Psoas muscle (tissue), 8 donors: ENCODE results near the gene UBE2F. TPM values are rescaled to one million over a fixed set of nuclear protein-coding genes. Genes with fewer than 3 reads are reported as not detected.
A peak's percentile ranks its signal among the peaks of the same experiment; 100 is the strongest.
"Not testable (repeated sequence)": the region's sequence is repeated elsewhere in the genome, so short reads cannot be mapped to it uniquely, and the experiment has no call there.

Source experiments
- ATAC-seq, 4 donors: fragments of 200-7000 bp; cut with Tn5 transposase; one replicate each; pipeline ENCODE4 v1.9.1; 2020; ENCODE audit warnings: moderate library complexity in 3 of 4, mild to moderate bottlenecking in 2 of 4
- DNase-seq, 2 donors: peaks; one replicate each; pipeline ENCODE4 v3.0.0-alpha.2; 2020
- H3K27ac ChIP-seq: fragments of 200-600 bp; one replicate; pipeline ENCODE4 v1.8.0; 2022
- H3K27me3 ChIP-seq, 3 donors: fragments of 200-600 bp in 1 of 3; one replicate each; pipeline versions ENCODE4 v1.6.1 to v1.8.0; 2013 to 2022; ENCODE audit warnings: low read length in 2 of 3, mild to moderate bottlenecking in 2 of 3, moderate library complexity in 1 of 3; ENCODE audit not compliant: insufficient read depth in 3 of 3
- H3K36me3 ChIP-seq, 2 donors: fragments of 200-600 bp in 1 of 2; one replicate each; pipeline versions ENCODE4 v1.6.1 to v1.8.0; 2013 to 2022; ENCODE audit warnings: low read depth in 1 of 2, mild to moderate bottlenecking in 1 of 2, moderate library complexity in 1 of 2; ENCODE audit not compliant: insufficient read depth in 1 of 2
- H3K4me1 ChIP-seq: fragments of 200-600 bp; one replicate; pipeline ENCODE4 v1.8.0; 2022
- H3K4me3 ChIP-seq: fragments of 200-600 bp; one replicate; pipeline ENCODE4 v1.8.0; 2022; ENCODE audit warnings: mild to moderate bottlenecking
- H3K9me3 ChIP-seq: fragments of 200-600 bp; one replicate; pipeline ENCODE4 v1.8.0; 2022
- CTCF ChIP-seq: fragments of 200-600 bp; IDR thresholded peaks from one replicate; pipeline ENCODE4 v1.8.0; 2022; ENCODE audit warnings: antibody characterized with exemption
- WGBS, 3 donors: extraction: QIAGEN DNeasy Blood & Tissue Kit; methylation state at CpG; one replicate each; pipeline versions ENCODE4 v1.1.6 to v1.1.7; 2013; 5-methylcytosine and 5-hydroxymethylcytosine counted together
- intact Hi-C, 2 donors: fragments of 100-400 bp; cut with DNase I; formaldehyde crosslinking; loops; one replicate each; pipeline versions ENCODE4 v1.11.0 to v1.14.2; 2022
- polyA plus RNA-seq, 3 donors: library from polyadenylated mRNA; stranded (reverse); fragments of 200-250 nt; gene quantifications; one replicate each; pipeline ENCODE4 v1.2.3, GENCODE V29; 2013
- total RNA-seq, 4 donors: library from RNA; stranded (reverse); fragmentation: NEBNext Ultra II Directional in 2 of 4; extraction: Animal tissue kit (Norgen Biotek cat#: 25700) in 2 of 4; gene quantifications; one replicate each; pipeline versions ENCODE4 v1.2.1 to v1.2.4, GENCODE V29; 2021 to 2023
- donor health status: healthy with polysubstance abuse.
- donor health status: DM: no; HTN: no; CAD: no; lungs with moderate emphysema.
- donor health status: Bipolar disorder and iron deficiency.
- donor health status: healthy.
- donor health status: DM: yes; HTN: yes; CAD: no.
- donor health status: DM: no; HTN: no; CAD: no.
- donor health status: DM: no; HTN: no; CAD: no.
- donor health status: DM: yes; HTN: yes; CAD: no.

UBE2F gene
- total and polyA plus RNA-seq, 7 donors: 46.0 to 134 (median 67.5) TPM

GRCh38 chr2:237962432-237963084, 4.3 kb upstream of the UBE2F start:
- WGBS, 3 donors: 75 to 84% (median 78%) methylated on average over 5 of the region's 5 CpGs
- no peaks in the 10 kb centered on the region for H3K36me3 ChIP-seq
- no peak for ATAC-seq
- TF ChIP-seq CTCF: no peak
- DNase-seq: no peak
- H3K9me3 ChIP-seq: no peaks in the 10 kb centered on the region
- H3K27ac ChIP-seq: no peak overlapping the region
- intact Hi-C loops: loop anchor here in 1 of 2 donors (10.0 kb wide), 1 partner anchor 172 kb away; the partner anchor contains the start of gene KLHL30
- H3K4me3 ChIP-seq: no peak overlapping the region
- H3K4me1 ChIP-seq: peaks cover 5% of the 10 kb centered on the region
- no peaks in the 10 kb centered on the region for H3K27me3 ChIP-seq

GRCh38 chr2:237963490-237963991, 3.3 kb upstream of the UBE2F start:
- peaks cover 15% of the 10 kb centered on the region for H3K4me1 ChIP-seq
- not testable (repeated sequence) for H3K9me3 ChIP-seq, H3K4me3 ChIP-seq, ATAC-seq, H3K27ac ChIP-seq, H3K27me3 ChIP-seq, H3K36me3 ChIP-seq, DNase-seq
- intact Hi-C loops: loop anchor here in 1 of 2 donors (10.0 kb wide), 1 partner anchor 171 kb away; the partner anchor contains the start of gene KLHL30
- WGBS, 3 donors: 77 to 84% (median 82%) methylated on average over 7 of the region's 7 CpGs

- WGBS, 3 donors: 63 to 78% (median 73%) methylated on average over 7 of the region's 7 CpGs
- TF ChIP-seq CTCF: no peak
- ATAC-seq: no peak
- no peaks in the 10 kb centered on the region for H3K36me3 ChIP-seq
- no peak overlapping the region for H3K4me3 ChIP-seq
- peaks cover 21% of the 10 kb centered on the region for H3K4me1 ChIP-seq
- no peaks in the 10 kb centered on the region for H3K9me3 ChIP-seq
- H3K27ac ChIP-seq: no peak overlapping the region
- no peaks in the 10 kb centered on the region for H3K27me3 ChIP-seq
- no peak for DNase-seq
- intact Hi-C loops: loop anchor here in 1 of 2 donors (10.0 kb wide), 1 partner anchor 171 kb away; the partner anchor contains the start of gene KLHL30
These were observed 2.6 kb upstream of the UBE2F start for GRCh38 chr2:237964194-237964577.

- Histone ChIP-seq H3K4me1 (peaks cover 25% of the 10 kb centered on the region), H3K36me3 (no peaks in the 10 kb centered on the region), H3K27me3 (no peaks in the 10 kb centered on the region), H3K4me3 (no peak overlapping the region), H3K27ac (no peak overlapping the region), H3K9me3 (no peaks in the 10 kb centered on the region)
- no peak for TF ChIP-seq CTCF
- DNase-seq: no peak
- WGBS, 3 donors: 86 to 88% (median 87%) methylated on average over 11 of the region's 11 CpGs
- ATAC-seq: no peak
- intact Hi-C loops: loop anchor here (5.0 to 10.0 kb wide), 5 partner anchors 37 to 173 kb away; partner anchors contain the start of genes KLHL30 (in 2 of the 2) and RAMP1 (in 1 of the 2)
These were observed 2.0 kb upstream of the UBE2F start for GRCh38 chr2:237964578-237965404.

- intact Hi-C loops: loop anchor here (2.0 to 10.0 kb wide), 6 partner anchors 39 to 171 kb away; partner anchors contain the start of genes KLHL30 (in 2 of the 2) and RAMP1 (in 2 of the 2)
- 71 to 78% (median 75%) methylated on average over 13 of the region's 13 CpGs for WGBS, 3 donors
- H3K36me3 ChIP-seq, H3K9me3 ChIP-seq, H3K27me3 ChIP-seq, ATAC-seq, DNase-seq: not testable (repeated sequence)
- peaks cover 25% of the 10 kb centered on the region for H3K4me1 ChIP-seq
- peak overlapping the region; percentile 80 for H3K4me3 ChIP-seq
- H3K27ac ChIP-seq: peak overlapping the region; percentile 78
These were observed 970 bp upstream of the UBE2F start for GRCh38 chr2:237965844-237966243.
